NCI-H2081 (cell line): ENCODE results near the gene POU1F1.
"Not testable (repeated sequence)": the region's sequence is repeated elsewhere in the genome, so short reads cannot be mapped to it uniquely, and the experiment has no call there.

Experiments
- DNase-seq, 2 experiments: peaks; one replicate each; lab custom pipeline; 2025; lab: John Stamatoyannopoulos, UW

Gene POU1F1

DNA sequence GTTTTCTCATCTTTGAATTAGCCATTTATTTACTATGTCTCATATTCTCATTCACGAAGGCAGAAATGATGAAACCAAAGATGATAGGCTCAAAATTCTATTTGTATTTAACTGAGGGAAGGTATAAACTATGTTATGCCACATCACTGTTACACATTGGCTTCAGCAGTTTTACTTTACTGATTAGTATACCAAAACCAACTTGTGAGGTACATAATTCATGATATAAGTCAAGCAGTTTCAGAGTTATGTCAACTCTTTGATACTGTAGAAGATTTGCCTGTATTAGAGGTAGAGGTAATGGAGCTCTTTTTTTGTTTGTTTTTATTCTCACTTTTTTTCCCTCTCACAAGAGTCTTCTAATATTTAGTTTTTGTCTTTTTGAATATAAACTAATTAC lies 26.4 kb downstream of the POU1F1 start:
- no peak for DNase-seq

DNA sequence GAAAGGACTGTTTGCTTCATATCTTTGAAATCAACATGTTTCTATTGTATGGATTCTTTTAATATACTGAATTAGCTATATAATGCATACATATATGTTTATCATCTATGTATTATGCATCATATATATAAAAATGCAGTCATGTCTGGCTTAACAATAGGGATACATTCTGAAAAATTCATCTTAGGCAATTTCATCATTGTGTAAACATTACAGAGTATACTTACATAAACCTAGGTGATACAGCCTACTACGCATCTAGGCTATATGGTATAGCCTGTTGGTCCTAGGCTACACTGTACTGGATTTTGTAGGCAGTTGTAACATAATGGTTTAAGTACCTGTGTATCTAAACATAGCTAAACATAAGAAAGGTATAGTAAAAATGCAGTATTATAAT lies 27.6 kb downstream of the POU1F1 start:
- DNase-seq = no peak

DNA sequence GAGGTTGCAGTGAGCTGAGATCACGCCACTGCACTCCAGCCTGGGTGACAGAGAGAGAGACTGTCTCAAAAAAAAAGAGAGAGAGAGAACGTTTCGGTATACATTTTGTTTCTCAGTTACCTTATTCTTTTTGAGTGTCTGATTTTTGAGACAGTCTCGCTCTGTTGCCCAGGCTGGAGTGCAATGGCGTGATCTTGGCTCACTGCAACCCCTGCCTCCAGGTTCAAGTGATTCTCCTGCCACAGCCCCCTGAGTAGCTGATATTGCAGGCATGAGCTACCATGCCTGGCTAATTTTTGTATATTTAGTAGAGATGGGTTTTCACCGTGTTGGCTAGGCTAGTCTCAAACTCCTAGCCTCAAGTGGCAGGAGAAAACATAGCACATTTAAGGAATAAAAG lies 28.2 kb downstream of the POU1F1 start:
- not testable (repeated sequence) for DNase-seq

DNA sequence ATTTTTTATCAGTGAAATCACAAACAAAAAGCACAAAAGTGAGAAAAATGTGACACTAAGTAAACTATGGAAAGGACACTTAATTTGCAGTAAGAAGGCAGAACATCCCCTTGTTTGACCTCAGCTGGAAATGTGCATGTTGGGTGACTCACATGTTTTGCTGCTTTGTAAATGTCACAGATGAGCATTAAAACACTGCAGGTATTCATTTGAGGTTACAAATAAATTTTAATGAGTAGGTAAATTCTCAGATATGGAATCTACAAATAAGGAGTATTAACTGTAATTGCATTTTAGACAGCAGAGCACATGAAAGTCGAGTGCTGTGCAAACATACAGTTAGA lies 29.0 kb downstream of the POU1F1 start:
- peak in 1 of 2 experiments; percentile 24 for DNase-seq

DNA sequence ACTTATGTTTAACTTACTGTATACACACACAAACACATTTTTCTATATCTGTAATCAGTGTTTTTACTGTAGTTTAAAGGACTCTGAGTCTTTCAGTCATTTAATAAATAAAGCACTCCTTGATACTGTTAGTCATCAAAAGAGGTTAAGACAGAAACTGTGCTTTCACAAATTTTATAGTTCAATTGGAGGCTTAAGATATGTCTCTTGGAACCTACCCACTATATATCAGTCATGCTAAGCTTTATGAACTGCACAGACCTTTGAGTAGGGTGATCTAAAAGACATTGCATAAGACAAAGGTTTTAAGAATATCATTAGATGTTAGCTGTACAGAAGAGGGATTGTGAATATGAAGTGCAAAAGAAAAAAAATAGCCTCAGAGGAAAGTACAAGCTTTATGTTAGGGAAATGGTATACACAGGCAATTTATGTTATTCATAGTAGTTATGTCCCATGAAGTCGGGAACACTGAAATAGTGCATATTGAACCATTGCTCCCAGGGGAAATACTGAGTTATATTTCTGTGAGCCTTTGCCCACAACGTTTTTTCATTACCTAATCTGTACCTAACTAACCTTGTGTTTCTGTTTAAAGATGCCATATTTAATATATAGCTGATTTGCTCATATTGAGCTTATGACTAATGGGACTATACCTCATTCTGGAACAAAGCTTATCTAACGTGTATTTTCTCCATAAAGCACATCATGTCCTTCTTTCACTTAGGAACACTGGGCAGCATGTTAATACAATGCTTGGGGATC lies 29.5 kb downstream of the POU1F1 start:
- DNase-seq = no peak

DNA sequence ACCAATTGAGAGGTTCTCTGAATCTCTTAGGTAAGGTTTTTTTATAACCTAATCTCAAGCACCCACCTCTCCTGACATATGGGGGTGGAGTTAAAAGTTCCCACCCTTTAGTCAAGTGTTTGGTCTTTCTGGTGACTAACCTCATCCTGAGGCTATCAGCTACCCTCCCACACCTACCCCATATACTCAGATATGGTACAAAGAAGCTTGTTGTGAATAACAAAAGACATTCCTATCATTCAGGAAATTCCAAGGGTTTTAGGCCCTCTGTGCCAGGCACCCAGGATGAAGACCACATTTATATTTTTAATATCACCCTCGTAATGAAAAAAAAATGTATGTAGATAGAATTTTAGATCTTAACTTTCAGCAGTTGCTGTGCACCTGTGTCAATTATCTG lies 40.3 kb downstream of the POU1F1 start:
- DNase-seq = no peak

DNA sequence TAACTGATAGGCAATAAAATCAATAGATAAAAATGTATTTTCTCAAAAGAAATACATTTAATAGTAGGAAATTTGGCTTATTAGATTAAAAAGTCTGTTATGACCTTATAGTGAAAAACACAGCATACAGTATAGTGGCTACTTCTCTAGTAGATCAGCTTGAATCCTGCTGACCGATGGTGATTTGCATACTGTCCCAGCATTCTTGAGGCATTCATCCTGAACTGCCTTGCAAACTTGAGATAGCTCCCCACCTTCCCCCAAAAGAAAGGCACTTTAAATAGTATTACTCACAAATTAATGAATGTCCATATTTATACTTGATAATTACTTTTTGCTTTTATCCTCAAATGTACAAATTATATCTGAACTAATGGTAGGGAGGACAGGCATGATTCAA lies 42.6 kb downstream of the POU1F1 start:
- DNase-seq = no peak

DNA sequence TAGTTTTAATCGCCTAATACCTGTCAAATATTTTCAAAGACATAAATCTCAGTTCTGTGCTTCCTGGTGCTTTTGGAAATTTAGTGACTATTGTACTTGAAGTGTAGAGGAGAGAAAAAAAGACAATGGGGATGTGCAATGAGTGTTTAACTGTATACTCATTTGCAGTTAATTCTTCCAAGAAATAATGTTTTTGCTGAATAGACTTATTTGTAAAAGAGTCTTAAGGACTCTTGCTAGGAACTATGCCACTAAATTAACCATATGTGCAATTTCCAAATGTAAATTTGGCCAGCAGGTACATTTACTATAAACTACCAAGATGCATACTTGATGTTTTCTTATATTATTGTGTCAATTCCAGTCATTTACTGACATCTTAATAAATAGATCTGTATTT lies 47.3 kb downstream of the POU1F1 start:
- no peak for DNase-seq

DNA sequence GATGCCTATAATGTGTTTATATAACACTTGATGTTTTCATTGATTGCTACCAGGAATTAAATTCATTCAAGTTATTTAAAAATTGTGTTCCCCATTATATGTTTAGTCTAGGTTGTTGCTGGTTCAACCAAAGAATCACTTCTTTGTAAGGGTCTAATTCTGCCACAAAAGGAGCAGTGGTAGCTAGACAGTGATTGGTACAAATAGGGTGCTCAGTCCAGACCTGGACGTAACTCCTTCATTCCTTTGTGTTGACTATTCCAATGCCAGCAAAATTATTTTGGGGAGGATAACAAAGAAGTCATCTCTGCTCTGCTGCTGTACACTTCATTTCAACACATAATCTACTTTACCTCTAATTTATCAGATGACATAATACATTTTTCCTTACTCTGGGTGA lies 48.1 kb downstream of the POU1F1 start:
- no peak for DNase-seq

DNA sequence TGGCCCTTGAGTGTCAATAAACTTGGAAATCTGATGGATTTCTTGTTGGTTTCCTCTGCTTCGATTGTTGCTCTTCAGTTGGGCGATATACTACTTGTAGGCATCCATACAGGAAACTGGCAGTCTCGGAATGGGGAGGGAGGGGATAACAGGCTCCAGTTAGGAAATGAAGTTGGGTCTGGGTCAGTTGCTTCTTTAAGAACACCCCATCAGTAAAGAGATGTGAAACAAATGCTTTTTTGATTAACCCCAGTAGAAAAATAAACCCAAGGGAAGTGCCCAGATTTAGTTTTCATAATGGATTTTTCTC lies 48.6 kb downstream of the POU1F1 start:
- DNase-seq = no peak

DNA sequence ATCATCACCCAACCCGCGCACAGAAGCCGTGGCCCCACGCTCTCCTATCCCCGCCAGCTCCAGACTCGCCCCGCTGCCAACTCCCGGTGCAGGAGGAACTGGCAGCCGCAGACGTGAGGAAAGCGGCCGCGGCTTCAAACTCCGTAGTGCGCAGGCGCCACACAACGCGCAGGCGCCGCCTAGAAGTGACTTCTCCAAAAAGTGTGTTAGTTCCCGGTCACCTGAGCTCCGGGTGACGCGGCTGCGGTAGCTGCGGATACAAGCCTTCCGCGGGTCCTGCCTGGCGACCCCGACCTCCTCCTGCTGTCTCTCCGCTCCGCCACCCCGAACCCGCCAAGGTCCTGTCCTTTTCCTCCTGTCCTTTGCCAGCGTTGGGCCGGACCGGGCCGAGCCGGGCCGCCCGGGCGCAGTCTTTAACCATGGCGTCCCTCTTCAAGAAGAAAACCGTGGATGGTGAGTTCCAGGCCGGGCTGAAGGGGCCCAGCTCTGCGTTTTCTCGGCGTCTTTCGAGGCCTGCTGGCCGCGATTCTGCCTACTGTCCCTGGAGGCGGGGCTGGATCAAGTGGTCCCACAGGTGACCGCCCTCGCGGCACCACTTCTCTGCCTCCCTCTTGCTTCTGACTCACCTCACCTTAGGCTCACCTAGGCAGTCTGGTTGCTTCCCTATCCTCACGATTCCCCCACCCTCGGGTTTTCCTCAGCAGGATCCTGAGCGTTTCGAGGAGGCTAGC lies 49.1 kb downstream of the POU1F1 start, which contains the start of gene CHMP2B:
CHMP2B (plus strand) TSS at position 206 of the 731 bp plus-strand sequence; CDS start at position 420, 214 bp downstream.
- peak; percentile 75 to 87 for DNase-seq

DNA sequence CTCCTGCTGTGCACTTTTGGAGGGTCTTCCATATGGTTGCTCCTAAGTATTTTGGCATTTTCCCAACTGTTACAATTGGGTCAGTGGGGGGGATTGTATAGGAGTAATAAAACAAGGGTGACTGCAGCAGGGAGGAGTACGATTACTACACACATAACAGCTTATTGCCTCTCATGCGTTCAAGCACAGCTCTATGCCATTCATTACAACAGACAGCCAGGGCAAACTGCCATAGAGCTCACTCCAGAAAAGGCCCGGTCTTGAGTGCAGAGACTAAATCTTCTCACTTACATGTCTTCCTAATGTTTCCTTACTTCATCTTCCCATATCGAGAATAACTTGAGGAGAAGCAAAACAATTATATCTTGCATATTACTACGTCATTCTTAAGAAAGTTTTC lies 50.7 kb downstream of the POU1F1 start:
- DNase-seq = peak in 1 of 2 experiments; percentile 31

DNA sequence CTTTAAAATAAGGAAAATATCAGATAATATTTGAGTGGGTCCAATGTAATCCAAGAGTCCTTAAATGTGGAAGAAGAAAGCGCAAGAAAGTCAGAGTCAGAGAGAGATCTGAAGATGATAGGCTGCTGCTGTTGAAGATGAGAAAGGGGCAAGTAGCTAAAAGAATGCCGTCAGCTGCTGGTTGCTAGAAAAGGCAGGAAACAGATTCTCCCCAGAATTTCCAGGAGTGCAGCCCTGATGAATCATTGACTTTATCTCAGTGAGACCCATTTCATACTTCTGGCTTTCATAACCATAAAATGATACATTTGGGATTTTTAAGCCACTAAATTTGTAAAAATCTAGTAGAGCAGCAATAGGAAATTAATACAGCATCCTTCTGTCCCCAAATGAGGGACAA lies 56.8 kb downstream of the POU1F1 start:
- DNase-seq = no peak

DNA sequence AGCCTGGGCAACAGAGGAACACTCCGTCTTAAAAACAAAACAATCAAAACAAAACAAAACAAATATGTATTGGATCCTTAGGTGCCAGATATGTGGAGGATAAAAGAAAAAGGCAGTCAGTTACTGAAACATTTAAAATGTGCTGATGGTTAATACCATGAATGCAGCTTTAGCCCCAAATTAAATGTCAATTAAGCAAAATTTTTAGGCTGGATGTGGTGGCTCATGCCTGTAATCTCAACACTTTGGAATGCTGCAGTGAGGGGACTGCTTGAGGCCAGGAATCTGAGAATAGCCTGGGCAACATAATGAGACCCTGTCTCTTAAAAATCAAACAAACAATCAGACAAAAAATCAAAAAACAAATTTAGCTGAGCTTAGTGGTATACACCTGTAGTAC lies 57.8 kb downstream of the POU1F1 start:
- DNase-seq = no peak
